Activated CD4-positive, alpha-beta T cell treated with anti-CD3 and anti-CD28 coated beads, Interleukin-2, amount 50 U/mL, for 24 hours (primary cell): Measurements from ENCODE around the gene PLCD3.

Experiments
- DNase-seq, 2 donors: peaks; one replicate each; pipeline ENCODE4 v3.0.0-alpha.2; 2020; ENCODE audit warnings: low read depth in 1 of 2, low spot score in 1 of 2

PLCD3 gene

GRCh38 chr17:45077643-45078042 lies 54.7 kb downstream of the PLCD3 start:
- no peak for DNase-seq

- DNase-seq = no peak
These were observed 58.8 kb downstream of the PLCD3 start for GRCh38 chr17:45073414-45074070.

- DNase-seq = no peak
These were observed 61.5 kb downstream of the PLCD3 start for GRCh38 chr17:45070809-45071208.

- DNase-seq = no peak
These were observed 62.3 kb downstream of the PLCD3 start for GRCh38 chr17:45070001-45070400.

- DNase-seq = no peak
These were observed 64.7 kb downstream of the PLCD3 start for GRCh38 chr17:45067637-45068036.

GRCh38 chr17:45063198-45063597 lies 69.1 kb downstream of the PLCD3 start:
- DNase-seq = no peak

- DNase-seq = no peak
These were observed 70.6 kb downstream of the PLCD3 start for GRCh38 chr17:45061606-45062205.

- peak; percentile 89 to 98 for DNase-seq
These were observed 71.3 kb downstream of the PLCD3 start, which contains the start of gene NMT1 for GRCh38 chr17:45060797-45061605. TSS of gene NMT1 (plus strand) at chr17:45061317. CDS start at chr17:45061330, 13 bp downstream.

- DNase-seq = no peak
These were observed 71.9 kb downstream of the PLCD3 start for GRCh38 chr17:45060382-45060796.
